ENCODE data around the gene BEX4. TPM values are rescaled to one million over a fixed set of nuclear protein-coding genes. Genes with fewer than 3 reads are reported as not detected.

The BEX4 gene
- total and polyA plus RNA-seq, 2 of the 8 experiments (the other 6 are each of a cell fraction or from before 2014, with no cell fraction given): 27.2 to 45.1 TPM

DNA sequence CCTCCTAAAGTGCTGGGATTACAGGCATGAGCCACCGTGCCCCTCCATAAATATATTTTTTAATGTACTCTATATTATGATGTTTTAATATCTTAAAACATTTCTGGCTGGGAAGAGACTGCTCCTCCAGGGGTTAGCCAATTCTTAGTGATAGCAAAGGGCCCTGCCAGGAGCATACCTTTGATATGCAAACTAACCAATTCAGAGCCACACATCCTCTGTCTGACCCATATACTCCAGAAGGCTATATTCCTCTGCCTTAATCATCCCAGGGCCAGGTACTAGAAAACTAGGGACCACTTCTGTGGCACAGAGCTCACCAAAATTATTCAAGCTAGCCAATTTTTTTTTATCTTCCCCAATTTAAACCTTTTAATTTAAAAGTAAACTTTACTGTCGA, 43.6 kb upstream of the BEX4 start:
- Histone ChIP-seq H3K23ac (ENCODE audit: insufficient read length) (no peak overlapping the region), H3K27me3 (replicated peaks in 1 of 4; ENCODE audit: control insufficient read depth in 3 of 4, extremely low read depth in 1 of 4, insufficient read depth in 3 of 4, low read length in 3 of 4) (no peaks in the 10 kb centered on the region), H2AFZ (ENCODE audit: low read length) (no peak overlapping the region), H3K4me2 (ENCODE audit: insufficient read depth in 1 of 2, low read depth in 2 of 2, low read length in 2 of 2) (no peak overlapping the region), H3K4ac (replicated peaks; ENCODE audit: insufficient read length, low read depth, low read length) (no peak overlapping the region), H3K36me3 (ENCODE audit: control insufficient read depth in 2 of 4, insufficient read depth in 4 of 4, low read length in 3 of 4) (no peaks in the 10 kb centered on the region), H3K9me3 (ENCODE audit: insufficient read depth in 2 of 2, low read depth in 1 of 2, low read length in 1 of 2) (no peaks in the 10 kb centered on the region), H3K79me1 (ENCODE audit: low read depth, low read length) (no peaks in the 10 kb centered on the region), H3K4me1 (replicated peaks in 1 of 4; ENCODE audit: control insufficient read depth in 3 of 4, insufficient read depth in 4 of 4, low read length in 3 of 4) (no peaks in the 10 kb centered on the region; a peak in 1 of 7 replicates), H2BK5ac (ENCODE audit: low read depth, low read length) (no peak overlapping the region), H2AK5ac (ENCODE audit: low read depth, low read length) (no peak overlapping the region), H3K27ac (ENCODE audit: low read depth, low read length) (no peak overlapping the region), H3K4me3 (ENCODE audit: extremely low read depth in 1 of 4, insufficient read depth in 2 of 4, low read depth in 3 of 4, low read length in 4 of 4) (no peak overlapping the region), H3K56ac (replicated peaks; ENCODE audit: insufficient read length, low read depth, low read length) (no peak overlapping the region), H2BK12ac (ENCODE audit: low read depth, low read length) (no peak overlapping the region), H3K14ac (ENCODE audit: insufficient read length) (no peak overlapping the region), H4K91ac (replicated peaks; ENCODE audit: insufficient read length, low read length) (no peak overlapping the region), H2BK20ac (ENCODE audit: low read length) (no peak overlapping the region), H3K18ac (ENCODE audit: extremely low read depth, low read length) (no peak overlapping the region), H3K9ac (replicated peaks in 1 of 4; ENCODE audit: extremely low read depth in 1 of 4, low read depth in 3 of 4, low read length in 3 of 4) (no peak overlapping the region), H4K20me1 (replicated peaks in 1 of 2; ENCODE audit: control insufficient read depth in 1 of 2, insufficient read depth in 2 of 2, low read length in 2 of 2) (no peaks in the 10 kb centered on the region), H3K79me2 (ENCODE audit: control insufficient read depth in 1 of 2, insufficient read depth in 2 of 2, low read length in 2 of 2) (no peaks in the 10 kb centered on the region), H3K23me2 (ENCODE audit: low read depth, low read length) (no peaks in the 10 kb centered on the region), H2BK15ac (ENCODE audit: low read length) (no peak overlapping the region), H4K5ac (ENCODE audit: insufficient read length, low read depth, low read length) (no peak overlapping the region), H2BK120ac (replicated peaks; ENCODE audit: low read depth, low read length) (no peak overlapping the region), H4K8ac (ENCODE audit: extremely low read depth, insufficient read depth, low read length) (no peak overlapping the region)
- DNase-seq (ENCODE audit: low read depth in 1 of 2, low spot score in 2 of 2) (no peak), FAIRE-seq (no peak)
- ChIA-PET CTCF (ENCODE audit: partially characterized antibody) (interaction anchor here (0.8 to 1.1 kb wide), 3 partner anchors 14 to 222 kb away, joined by 3 to 4 read pairs (median 3); no protein-coding TSS in a partner anchor), POLR2A (ENCODE audit: partially characterized antibody) (no interaction called here)
- 71% methylated on average over 1 of the region's 2 CpGs; no CpG with 5 or more reads in 1 of the 2 experiments for WGBS, 2 experiments (ENCODE audit: extremely low coverage in 1 of 2, insufficient coverage in 1 of 2, insufficient read length in 1 of 2, insufficient replicate concordance in 2 of 2, low coverage in 1 of 2, low lambda C conversion rate in 2 of 2, missing lambda C conversion rate in 1 of 2)
- no peak for TF ChIP-seq CBX5 (IDR thresholded peaks at IDR 0.05; ENCODE audit: low read depth, low read length)
- TF ChIP-seq SIRT6 (IDR thresholded peaks at IDR 0.05; ENCODE audit: low read length): no peak
- TF ChIP-seq EGR1 (IDR thresholded peaks at IDR 0.05; ENCODE audit: borderline replicate concordance, low read depth, low read length): no peak
- TF ChIP-seq TCF12 (IDR thresholded peaks at IDR 0.05; ENCODE audit: low read depth, low read length): no peak
- TF ChIP-seq, protein P1, sequence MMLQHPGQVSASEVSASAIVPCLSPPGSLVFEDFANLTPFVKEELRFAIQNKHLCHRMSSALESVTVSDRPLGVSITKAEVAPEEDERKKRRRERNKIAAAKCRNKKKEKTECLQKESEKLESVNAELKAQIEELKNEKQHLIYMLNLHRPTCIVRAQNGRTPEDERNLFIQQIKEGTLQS (IDR thresholded peaks at IDR 0.05; ENCODE audit: insufficient read depth, low read depth, low read length): no peak
- no peak for TF ChIP-seq KDM4A (IDR thresholded peaks at IDR 0.05; ENCODE audit: low read depth, low read length, severe bottlenecking)
- no peak for TF ChIP-seq CHD2 (IDR thresholded peaks at IDR 0.05; ENCODE audit: low read length)
- no peak for TF ChIP-seq SIN3A (conservative IDR thresholded peaks at IDR 0.05 in 1 of 2, IDR thresholded peaks at IDR 0.05 in 1 of 2; ENCODE audit: low read depth in 1 of 2, low read length in 2 of 2)
- TF ChIP-seq, protein P2, sequence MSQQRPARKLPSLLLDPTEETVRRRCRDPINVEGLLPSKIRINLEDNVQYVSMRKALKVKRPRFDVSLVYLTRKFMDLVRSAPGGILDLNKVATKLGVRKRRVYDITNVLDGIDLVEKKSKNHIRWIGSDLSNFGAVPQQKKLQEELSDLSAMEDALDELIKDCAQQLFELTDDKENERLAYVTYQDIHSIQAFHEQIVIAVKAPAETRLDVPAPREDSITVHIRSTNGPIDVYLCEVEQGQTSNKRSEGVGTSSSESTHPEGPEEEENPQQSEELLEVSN (IDR thresholded peaks at IDR 0.05): no peak
- no peak for TF ChIP-seq RBBP5 (IDR thresholded peaks at IDR 0.05; ENCODE audit: borderline replicate concordance, low read depth, low read length)
- TF ChIP-seq SP4 (IDR thresholded peaks at IDR 0.05; ENCODE audit: low read length): no peak
- no peak for TF ChIP-seq SIX5 (IDR thresholded peaks at IDR 0.05; ENCODE audit: low read depth, low read length)
- no peak for TF ChIP-seq YY1 (IDR thresholded peaks at IDR 0.05; ENCODE audit: low read depth, low read length)
- TF ChIP-seq MAFK (IDR thresholded peaks at IDR 0.05; ENCODE audit: low read depth, low read length): no peak

Data from H1 (cell line).